IPS-18c (cell line): ENCODE measurements around the gene EPB41L4B.

Experiments used
- H3K4me3 ChIP-seq: 2 replicates; pipeline ENCODE4 v1.7.0; 2013; ENCODE audit warnings: low read depth, mild to moderate bottlenecking, low read length, moderate library complexity; ENCODE audit not compliant: insufficient read depth
- H3K9me3 ChIP-seq: one replicate; pipeline ENCODE4 v1.6.1; 2013; ENCODE audit warnings: mild to moderate bottlenecking, low read length, moderate library complexity; ENCODE audit not compliant: control insufficient read depth, insufficient read depth

EPB41L4B gene

GRCh38 chr9:109212768-109213167 lies 108.1 kb downstream of the EPB41L4B start:
- no peak overlapping the region for H3K4me3 ChIP-seq
- no peaks in the 10 kb centered on the region for H3K9me3 ChIP-seq

GRCh38 chr9:109206670-109207069 lies 114.2 kb downstream of the EPB41L4B start:
- no peaks in the 10 kb centered on the region for H3K9me3 ChIP-seq
- H3K4me3 ChIP-seq, result no peak overlapping the region

GRCh38 chr9:109205526-109205925 lies 115.3 kb downstream of the EPB41L4B start:
- H3K4me3 ChIP-seq, result no peak overlapping the region
- no peaks in the 10 kb centered on the region for H3K9me3 ChIP-seq

GRCh38 chr9:109203761-109204360 lies 117.0 kb downstream of the EPB41L4B start:
- Histone ChIP-seq H3K9me3 (no peaks in the 10 kb centered on the region), H3K4me3 (no peak overlapping the region)

- H3K4me3 ChIP-seq, result no peak overlapping the region
- H3K9me3 ChIP-seq, result no peaks in the 10 kb centered on the region
Observed at GRCh38 chr9:109199676-109200075, 121.2 kb downstream of the EPB41L4B start.

GRCh38 chr9:109198736-109199382 lies 122.0 kb downstream of the EPB41L4B start:
- H3K4me3 ChIP-seq, result no peak overlapping the region

GRCh38 chr9:109193974-109194556 lies 126.8 kb downstream of the EPB41L4B start:
- H3K9me3 ChIP-seq, result no peaks in the 10 kb centered on the region
- no peak overlapping the region for H3K4me3 ChIP-seq

More at GRCh38 chr9:109198736-109199382, 122.0 kb downstream of the EPB41L4B start:
- H3K9me3 ChIP-seq, result no peaks in the 10 kb centered on the region

- no peaks in the 10 kb centered on the region for H3K9me3 ChIP-seq
- H3K4me3 ChIP-seq, result no peak overlapping the region
Observed at GRCh38 chr9:109192732-109193361, 128.0 kb downstream of the EPB41L4B start.

GRCh38 chr9:109191746-109192145 lies 129.1 kb downstream of the EPB41L4B start:
- H3K4me3 ChIP-seq, result no peak overlapping the region
- H3K9me3 ChIP-seq, result no peaks in the 10 kb centered on the region

- H3K4me3 ChIP-seq, result no peak overlapping the region
- H3K9me3 ChIP-seq, result no peaks in the 10 kb centered on the region
Observed at GRCh38 chr9:109190151-109190550, 130.7 kb downstream of the EPB41L4B start.

- H3K4me3 ChIP-seq, result no peak overlapping the region
- no peaks in the 10 kb centered on the region for H3K9me3 ChIP-seq
Observed at GRCh38 chr9:109186857-109187520, 133.9 kb downstream of the EPB41L4B start.

GRCh38 chr9:109182940-109183798 lies 137.7 kb downstream of the EPB41L4B start:
- no peaks in the 10 kb centered on the region for H3K9me3 ChIP-seq
- no peak overlapping the region for H3K4me3 ChIP-seq

- Histone ChIP-seq H3K4me3 (no peak overlapping the region), H3K9me3 (no peaks in the 10 kb centered on the region)
Observed at GRCh38 chr9:109182550-109182939, 138.3 kb downstream of the EPB41L4B start.

- H3K9me3 ChIP-seq, result no peaks in the 10 kb centered on the region
- no peak overlapping the region for H3K4me3 ChIP-seq
Observed at GRCh38 chr9:109181284-109181683, 139.6 kb downstream of the EPB41L4B start.

- H3K4me3 ChIP-seq, result no peak overlapping the region
- no peaks in the 10 kb centered on the region for H3K9me3 ChIP-seq
Observed at GRCh38 chr9:109179801-109180523, 140.9 kb downstream of the EPB41L4B start.

- H3K4me3 ChIP-seq, result no peak overlapping the region
- peaks cover 2% of the 10 kb centered on the region for H3K9me3 ChIP-seq
Observed at GRCh38 chr9:109176963-109177362, 143.9 kb downstream of the EPB41L4B start.
